BE2C (cell line): ENCODE results near the gene DNAJC6.
A peak's percentile ranks its signal among the peaks of the same experiment; 100 is the strongest.

Experiments used
- DNase-seq: peaks from one replicate; pipeline ENCODE4 v3.0.0-alpha.2; 2020
- H3K27me3 ChIP-seq: fragments of 250-450 bp; sonication (Bioruptor Pico); 2 replicates; pipeline ENCODE4 v1.5.1; 2020; ENCODE audit warnings: mild to moderate bottlenecking
- H3K36me3 ChIP-seq: fragments of 250-450 bp; sonication (Bioruptor Pico); 2 replicates; pipeline ENCODE4 v1.5.1; 2020; ENCODE audit warnings: mild to moderate bottlenecking
- H3K4me1 ChIP-seq: fragments of 250-450 bp; sonication (Bioruptor Pico); 2 replicates; pipeline ENCODE4 v1.5.1; 2020
- H3K4me3 ChIP-seq: 2 replicates; pipeline ENCODE4 v1.5.1; 2011; ENCODE audit warnings: low read depth, low read length
- H3K9me3 ChIP-seq: fragments of 250-450 bp; sonication (Bioruptor Pico); 2 replicates; pipeline ENCODE4 v1.5.1; 2020
- TF ChIP-seq, protein P1 (sequence below): IDR thresholded peaks from 2 replicates; pipeline ENCODE4 v1.5.1; 2012; ENCODE audit warnings: mild to moderate bottlenecking, low read depth, low read length

Gene DNAJC6

GRCh38 chr1:65265296-65265650 lies 44.1 kb upstream of the DNAJC6 start:
- TF ChIP-seq, protein P1, sequence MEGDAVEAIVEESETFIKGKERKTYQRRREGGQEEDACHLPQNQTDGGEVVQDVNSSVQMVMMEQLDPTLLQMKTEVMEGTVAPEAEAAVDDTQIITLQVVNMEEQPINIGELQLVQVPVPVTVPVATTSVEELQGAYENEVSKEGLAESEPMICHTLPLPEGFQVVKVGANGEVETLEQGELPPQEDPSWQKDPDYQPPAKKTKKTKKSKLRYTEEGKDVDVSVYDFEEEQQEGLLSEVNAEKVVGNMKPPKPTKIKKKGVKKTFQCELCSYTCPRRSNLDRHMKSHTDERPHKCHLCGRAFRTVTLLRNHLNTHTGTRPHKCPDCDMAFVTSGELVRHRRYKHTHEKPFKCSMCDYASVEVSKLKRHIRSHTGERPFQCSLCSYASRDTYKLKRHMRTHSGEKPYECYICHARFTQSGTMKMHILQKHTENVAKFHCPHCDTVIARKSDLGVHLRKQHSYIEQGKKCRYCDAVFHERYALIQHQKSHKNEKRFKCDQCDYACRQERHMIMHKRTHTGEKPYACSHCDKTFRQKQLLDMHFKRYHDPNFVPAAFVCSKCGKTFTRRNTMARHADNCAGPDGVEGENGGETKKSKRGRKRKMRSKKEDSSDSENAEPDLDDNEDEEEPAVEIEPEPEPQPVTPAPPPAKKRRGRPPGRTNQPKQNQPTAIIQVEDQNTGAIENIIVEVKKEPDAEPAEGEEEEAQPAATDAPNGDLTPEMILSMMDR, result no peak
- no peaks in the 10 kb centered on the region for H3K9me3 ChIP-seq
- no peaks in the 10 kb centered on the region for H3K4me1 ChIP-seq
- DNase-seq, result no peak
- no peaks in the 10 kb centered on the region for H3K27me3 ChIP-seq
- H3K4me3 ChIP-seq, result peak overlapping the region; percentile 74
- no peaks in the 10 kb centered on the region for H3K36me3 ChIP-seq

DNA sequence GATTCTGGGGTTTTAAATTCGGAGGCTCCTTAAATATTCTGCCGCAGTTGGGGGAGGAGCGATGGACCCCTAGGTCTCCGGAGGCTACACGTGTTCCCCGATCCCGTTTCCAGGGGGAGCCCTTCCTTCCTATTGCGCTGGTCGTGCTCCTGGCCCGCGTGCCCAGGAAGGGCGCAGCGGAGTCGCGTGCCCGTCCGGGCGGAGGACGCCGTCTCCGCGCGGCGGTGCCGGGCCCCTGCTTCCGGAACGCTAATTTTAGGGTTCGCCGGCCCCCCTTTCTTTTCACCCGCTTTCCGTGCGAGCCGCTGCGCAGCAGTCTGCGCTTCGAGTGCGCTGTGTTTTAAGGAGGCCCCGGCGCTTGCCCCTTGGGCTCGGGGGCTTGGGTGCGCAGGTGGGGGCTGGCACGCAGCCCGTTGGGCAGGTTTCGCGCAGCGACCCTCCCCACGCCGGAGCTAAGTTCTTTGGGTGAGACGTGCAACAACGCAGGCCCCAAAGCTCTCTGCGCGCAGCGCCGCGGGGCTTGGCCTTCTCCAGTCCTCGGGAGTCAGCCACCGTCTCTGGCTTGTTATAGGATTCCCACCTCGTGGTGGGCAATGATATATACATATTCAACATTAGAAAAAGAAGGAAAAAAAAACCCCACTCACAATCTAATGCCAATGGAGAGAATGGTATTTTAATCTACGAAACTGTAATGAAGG lies 43.5 kb upstream of the DNAJC6 start:
- peak; percentile 72 for DNase-seq
- H3K9me3 ChIP-seq, result no peaks in the 10 kb centered on the region
- no peaks in the 10 kb centered on the region for H3K36me3 ChIP-seq
- TF ChIP-seq, protein P1, result peak; percentile 41
- H3K4me3 ChIP-seq, result peak overlapping the region; percentile 74
- H3K4me1 ChIP-seq, result no peaks in the 10 kb centered on the region
- H3K27me3 ChIP-seq, result no peaks in the 10 kb centered on the region

DNA sequence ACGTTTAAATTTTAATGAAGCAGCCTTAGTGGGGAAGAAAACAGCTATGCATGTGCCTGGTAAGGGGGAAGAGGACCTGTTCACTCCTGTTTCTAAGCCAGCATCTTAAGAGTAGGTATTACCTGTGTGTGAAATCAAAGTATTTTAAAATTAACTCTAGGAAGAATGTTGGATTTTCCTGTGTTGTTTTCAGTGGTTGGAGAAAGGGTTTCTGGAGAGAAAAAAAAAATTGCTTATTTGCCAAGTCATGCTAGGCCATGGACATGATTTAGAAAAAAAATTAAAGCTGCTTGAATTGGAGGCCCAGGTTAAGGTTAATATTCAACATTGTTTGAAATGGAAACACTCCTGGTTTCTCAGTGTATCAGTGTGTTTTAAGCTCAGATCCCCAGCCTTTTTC lies 42.9 kb upstream of the DNAJC6 start:
- no peaks in the 10 kb centered on the region for H3K9me3 ChIP-seq
- no peaks in the 10 kb centered on the region for H3K4me1 ChIP-seq
- no peaks in the 10 kb centered on the region for H3K36me3 ChIP-seq
- peak overlapping the region; percentile 74 for H3K4me3 ChIP-seq
- no peak for DNase-seq
- H3K27me3 ChIP-seq, result no peaks in the 10 kb centered on the region
- TF ChIP-seq, protein P1, result no peak

DNA sequence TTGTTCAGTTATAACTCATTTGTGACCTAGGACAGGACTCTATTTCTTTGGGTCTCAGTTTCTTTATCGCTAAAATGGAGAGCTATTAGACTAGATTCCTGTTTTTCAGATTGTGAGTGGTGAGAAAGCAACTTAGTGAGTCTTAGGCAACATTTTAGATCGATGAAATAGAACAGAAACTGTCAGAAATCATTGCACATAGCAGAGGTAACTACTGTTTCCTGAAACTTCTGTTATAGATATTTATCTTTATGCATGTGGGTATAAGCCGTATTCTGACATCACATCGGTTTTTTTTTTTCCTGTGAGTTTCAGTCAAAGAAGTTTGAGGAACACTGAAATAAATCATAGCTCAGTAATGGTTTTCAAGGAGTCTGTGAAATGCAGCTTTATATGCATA lies 42.1 kb upstream of the DNAJC6 start:
- no peaks in the 10 kb centered on the region for H3K27me3 ChIP-seq
- H3K9me3 ChIP-seq, result no peaks in the 10 kb centered on the region
- TF ChIP-seq, protein P1, result no peak
- H3K36me3 ChIP-seq, result no peaks in the 10 kb centered on the region
- no peaks in the 10 kb centered on the region for H3K4me1 ChIP-seq
- no peak for DNase-seq
- no peak overlapping the region for H3K4me3 ChIP-seq

DNA sequence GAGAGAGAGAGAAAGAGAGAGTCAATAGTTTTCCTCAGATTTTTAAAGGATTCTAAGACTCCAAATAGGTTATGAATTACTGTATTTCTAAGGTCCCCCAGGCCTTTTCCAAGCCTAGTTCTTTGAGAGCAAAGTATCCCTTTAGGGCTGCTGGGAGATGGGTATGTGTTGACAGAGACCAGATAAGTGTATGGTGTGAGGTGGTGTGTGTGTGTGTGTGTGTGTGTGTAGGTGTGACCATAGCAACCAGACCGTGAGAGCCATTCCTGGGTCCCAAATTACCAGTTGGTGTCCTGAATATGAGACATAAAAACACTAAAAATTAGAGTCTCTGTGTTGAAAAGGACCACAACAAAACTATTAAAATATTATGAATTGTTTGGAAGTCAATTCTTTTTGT lies 41.7 kb upstream of the DNAJC6 start:
- Histone ChIP-seq H3K36me3 (no peaks in the 10 kb centered on the region), H3K9me3 (no peaks in the 10 kb centered on the region), H3K4me3 (no peak overlapping the region), H3K27me3 (no peaks in the 10 kb centered on the region), H3K4me1 (no peaks in the 10 kb centered on the region)
- TF ChIP-seq, protein P1, result no peak
- DNase-seq, result no peak

- Histone ChIP-seq H3K4me3 (no peak overlapping the region), H3K4me1 (no peaks in the 10 kb centered on the region), H3K36me3 (no peaks in the 10 kb centered on the region), H3K9me3 (no peaks in the 10 kb centered on the region), H3K27me3 (no peaks in the 10 kb centered on the region)
- no peak for DNase-seq
- TF ChIP-seq, protein P1, result no peak
These were observed 39.7 kb upstream of the DNAJC6 start for GRCh38 chr1:65269612-65270011.
